HepG2 (cell line): ENCODE data around the gene NEDD1. TPM values are rescaled to one million over a fixed set of nuclear protein-coding genes. Genes with fewer than 3 reads are reported as not detected.

ENCODE experiments used
- ATAC-seq: fragments of 200-7000 bp; cut with Tn5 transposase; 3 replicates; pipeline ENCODE4 v1.9.1; 2020; ENCODE audit warnings: mild to moderate bottlenecking, moderate library complexity
- BruUV-seq: library from RNA; stranded (reverse); fragments of 400-500 nt; replicated peaks from 2 replicates; lab custom pipeline; 2021; lab: Mats Ljungman, UMichigan
- CTCF ChIA-PET: fragments of 300-600 bp; formaldehyde crosslinking; extraction: SDS; loops from one replicate; lab custom pipeline; 2021; ENCODE audit warnings: low total read pairs, inconsistent platforms, low intra/inter-chr PET ratio; lab: Yijun Ruan, JAX
- POLR2A ChIA-PET: fragments of 350-600 bp; sonication (Branson Sonifier 250); formaldehyde crosslinking; loops from one replicate; lab custom pipeline; 2020; ENCODE audit warnings: antibody characterized with exemption, inconsistent platforms; lab: Yijun Ruan, JAX
- DNase-seq: peaks from one replicate; pipeline ENCODE4 v3.0.0-alpha.2; 2015; ENCODE audit warnings: low spot score
- FAIRE-seq: peaks from 3 replicates; lab custom pipeline; 2011; peaks lifted over from hg19 to GRCh38; lab: Jason Lieb, UNC
- H2AFZ ChIP-seq: one replicate; pipeline ENCODE4 v1.6.1; 2011; ENCODE audit warnings: low read length, inconsistent platforms
- H3K27ac ChIP-seq: fragments of 300-600 bp; 3 replicates; pipeline ENCODE4 v1.8.0; 2011; ENCODE audit warnings: mixed run types, mild to moderate bottlenecking, mixed read lengths, low read length, inconsistent platforms; ENCODE audit not compliant: insufficient read depth; ENCODE audit errors: extremely low read length
- H3K27me3 ChIP-seq, 2 experiments: fragments of 200-600 bp in 1 of 2; 2 replicates in 1 of 2; 3 replicates in 1 of 2; pipeline versions ENCODE4 v1.6.0 to v1.8.0; 2011; ENCODE audit warnings: low read length in 2 of 2, mild to moderate bottlenecking in 2 of 2, moderate library complexity in 2 of 2, inconsistent platforms in 1 of 2; ENCODE audit not compliant: insufficient read depth in 2 of 2, control insufficient read depth in 1 of 2
- H3K36me3 ChIP-seq, 2 experiments: fragments of 200-600 bp in 1 of 2; replicated peaks in 1 of 2; 2 replicates in 1 of 2; 3 replicates in 1 of 2; pipeline versions ENCODE4 v1.5.1 to v1.8.0; 2011; ENCODE audit warnings: low read length in 2 of 2, inconsistent platforms in 1 of 2; ENCODE audit not compliant: insufficient read depth in 2 of 2, control insufficient read depth in 1 of 2
- H3K4me1 ChIP-seq: 2 replicates; pipeline ENCODE4 v1.5.1; 2012; ENCODE audit warnings: low read length, inconsistent platforms; ENCODE audit not compliant: insufficient read depth
- H3K4me2 ChIP-seq: 2 replicates; pipeline ENCODE4 v1.6.0; 2011; ENCODE audit warnings: low read depth, low read length, inconsistent platforms
- H3K4me3 ChIP-seq, 3 experiments: fragments of 200-600 bp in 1 of 3; sonication (generic), shearing (Covaris generic) in 1 of 3; replicated peaks in 1 of 3; 2 replicates each; pipeline ENCODE4 v1.5.1; 2011 to 2016; ENCODE audit warnings: low read length in 3 of 3, inconsistent platforms in 2 of 3, low read depth in 2 of 3, mild to moderate bottlenecking in 2 of 3, control low read depth in 1 of 3, mixed read lengths in 1 of 3; ENCODE audit not compliant: insufficient read depth in 1 of 3
- H3K79me2 ChIP-seq: one replicate; pipeline ENCODE4 v1.6.1; 2011; ENCODE audit warnings: low read length, inconsistent platforms; ENCODE audit not compliant: insufficient read depth
- H3K9ac ChIP-seq: 2 replicates; pipeline ENCODE4 v1.6.0; 2011; ENCODE audit warnings: mild to moderate bottlenecking, low read depth, low read length, inconsistent platforms; ENCODE audit not compliant: insufficient read depth
- H3K9me3 ChIP-seq: 2 replicates; pipeline ENCODE4 v1.5.1; 2012; ENCODE audit warnings: mild to moderate bottlenecking, low read length
- H4K20me1 ChIP-seq: 2 replicates; pipeline ENCODE4 v1.6.0; 2011; ENCODE audit warnings: inconsistent platforms, mild to moderate bottlenecking, low read length, moderate library complexity; ENCODE audit not compliant: insufficient read depth
- ATF3 ChIP-seq: sonication (generic); formaldehyde crosslinking; IDR thresholded peaks from 2 replicates; pipeline ENCODE4 v1.4.0; 2020; ENCODE audit warnings: missing genetic modification reagents
- CEBPG ChIP-seq: IDR thresholded peaks from 2 replicates; pipeline ENCODE4 v1.6.1; 2016
- HES4 ChIP-seq: sonication (generic); formaldehyde crosslinking; IDR thresholded peaks from 2 replicates; pipeline ENCODE4 v1.9.0; 2021; ENCODE audit warnings: mild to moderate bottlenecking, missing genetic modification reagents, borderline replicate concordance
- MIER3 ChIP-seq: IDR thresholded peaks from 2 replicates; pipeline ENCODE4 v1.6.1; 2016; ENCODE audit warnings: missing compliant biosample characterization, borderline replicate concordance
- RBAK ChIP-seq: sonication (generic); formaldehyde crosslinking; IDR thresholded peaks from 2 replicates; pipeline ENCODE4 v1.5.1; 2020; ENCODE audit warnings: mild to moderate bottlenecking, missing genetic modification reagents
- SMARCE1 ChIP-seq: fragments of 450-650 bp; IDR thresholded peaks from 2 replicates; pipeline ENCODE4 v1.6.1; 2017; ENCODE audit warnings: borderline replicate concordance
- WIZ ChIP-seq: sonication (generic); formaldehyde crosslinking; IDR thresholded peaks from 2 replicates; pipeline ENCODE4 v1.5.1; 2020; ENCODE audit warnings: mild to moderate bottlenecking, missing genetic modification reagents
- ZBTB10 ChIP-seq: sonication (generic); formaldehyde crosslinking; IDR thresholded peaks from 2 replicates; pipeline ENCODE4 v1.4.0; 2020; ENCODE audit warnings: missing genetic modification reagents, borderline replicate concordance
- ZNF121 ChIP-seq: sonication (generic); formaldehyde crosslinking; IDR thresholded peaks from 2 replicates; pipeline ENCODE4 v1.5.0; 2020; ENCODE audit warnings: mild to moderate bottlenecking, missing genetic modification reagents
- ZNF75D ChIP-seq: sonication (generic); formaldehyde crosslinking; IDR thresholded peaks from 2 replicates; pipeline ENCODE4 v1.8.1; 2023; ENCODE audit warnings: missing genetic modification reagents, mild to moderate bottlenecking, borderline replicate concordance
- WGBS: methylation state at CpG from one replicate; pipeline ENCODE4 v1.1.6; 2017; ENCODE audit warnings: low lambda C conversion rate; 5-methylcytosine and 5-hydroxymethylcytosine counted together
- in situ Hi-C: cut with HindIII; loops from 2 replicates; pipeline ENCODE4 v1.10.0; 2017; ENCODE audit warnings: low pct_unique_long_range_greater_than_20kb; ENCODE audit not compliant: extremely low pct_ligation_motif_present
- intact Hi-C: fragments of 100-400 bp; cut with micrococcal nuclease; formaldehyde crosslinking; loops from one replicate; pipeline ENCODE4 v1.10.0; 2022; ENCODE audit not compliant: unreplicated experiment
- polyA plus RNA-seq, 8 experiments: library from polyadenylated mRNA; depleted of rRNA in 3 of 8; stranded (reverse) in 7 of 8; unstranded in 1 of 8; fragments of >200 nt; fragmentation: Illumina TruSeq in 4 of 8; extraction: Trizol in 4 of 8; gene quantifications; 2 replicates each; pipeline versions ENCODE4 v1.2.1 to v1.2.3, GENCODE V29; 2011 to 2016; ENCODE audit warnings: low read depth in 4 of 8, missing spikeins in 1 of 8, mixed read lengths in 1 of 8; ENCODE audit not compliant: insufficient read depth in 1 of 8
- total RNA-seq, 5 experiments: library from RNA; depleted of rRNA; stranded (reverse); fragments of >200 nt; fragmentation: Illumina TruSeq; extraction: Trizol; gene quantifications; 2 replicates each; pipeline ENCODE4 v1.2.3, GENCODE V29; 2016; ENCODE audit warnings: low read depth in 1 of 5

Gene NEDD1
- total and polyA plus RNA-seq, 2 of the 13 experiments (the other 11 are each of a cell fraction or from before 2014, with no cell fraction given) = 11.2 to 21.5 TPM

- no peaks in the 10 kb centered on the region for H3K79me2 ChIP-seq
- H3K9me3 ChIP-seq = no peaks in the 10 kb centered on the region
- no peaks in the 10 kb centered on the region for H3K36me3 ChIP-seq
- no peak overlapping the region for H3K27ac ChIP-seq
- H4K20me1 ChIP-seq = no peaks in the 10 kb centered on the region
- no peaks in the 10 kb centered on the region; a peak in 1 of 5 replicates for H3K27me3 ChIP-seq
- ChIA-PET POLR2A (no interaction called here), CTCF (no interaction called here)
- no peak overlapping the region for H3K4me3 ChIP-seq
- H2AFZ ChIP-seq = no peak overlapping the region
- no peak overlapping the region for H3K4me2 ChIP-seq
- H3K4me1 ChIP-seq = no peaks in the 10 kb centered on the region
- 47% methylated on average over 3 of the region's 3 CpGs for WGBS
- ATAC-seq = no peak
- no peak for DNase-seq
- no TSS peak for BruUV-seq
- no peak overlapping the region for H3K9ac ChIP-seq
- no peak for TF ChIP-seq ZBTB10 (CRISPR knock-in tag)
- in situ Hi-C loops = loop anchor here (25.0 kb wide), 3 partner anchors 392 to 1408 kb away; no protein-coding TSS in a partner anchor
- FAIRE-seq = no peak
- intact Hi-C loops = no loop called here
Observed at GRCh38 chr12:96979532-96979931, 72.5 kb downstream of the NEDD1 start.

GRCh38 chr12:96980991-96981414 is 73.9 kb downstream of the NEDD1 start:
- Histone ChIP-seq H3K4me3 (no peak overlapping the region), H4K20me1 (no peaks in the 10 kb centered on the region), H3K9me3 (no peaks in the 10 kb centered on the region), H3K27ac (no peak overlapping the region), H3K4me1 (no peaks in the 10 kb centered on the region), H3K9ac (no peak overlapping the region), H3K36me3 (no peaks in the 10 kb centered on the region), H3K79me2 (no peaks in the 10 kb centered on the region), H3K27me3 (peaks cover under 1 to 5% of the 10 kb centered on the region in 2 experiments; a peak in 2 of 5 replicates), H2AFZ (no peak overlapping the region), H3K4me2 (no peak overlapping the region)
- FAIRE-seq (no peak), ATAC-seq (no peak), DNase-seq (no peak)
- TF ChIP-seq ZNF121 (no peak), RBAK (CRISPR knock-in tag) (no peak), SMARCE1 (no peak), WIZ (CRISPR knock-in tag) (no peak), CEBPG (CRISPR knock-in tag) (no peak), ATF3 (no peak), MIER3 (no peak), HES4 (no peak), ZNF75D (CRISPR knock-in tag) (no peak)
- intact Hi-C loops = no loop called here
- in situ Hi-C loops = loop anchor here (10.0 to 25.0 kb wide), 4 partner anchors 324 to 1406 kb away; no protein-coding TSS in a partner anchor
- ChIA-PET POLR2A (no interaction called here), CTCF (no interaction called here)
- BruUV-seq = no TSS peak
- WGBS = 7% methylated on average over 6 of the region's 6 CpGs
